ENCODE data around the gene MSI2. TPM values are rescaled to one million over a fixed set of nuclear protein-coding genes. Genes with fewer than 3 reads are reported as not detected.

MSI2 gene
- total RNA-seq, 2 experiments from 2014 or later, result 65.7 to 71.9 TPM

DNA sequence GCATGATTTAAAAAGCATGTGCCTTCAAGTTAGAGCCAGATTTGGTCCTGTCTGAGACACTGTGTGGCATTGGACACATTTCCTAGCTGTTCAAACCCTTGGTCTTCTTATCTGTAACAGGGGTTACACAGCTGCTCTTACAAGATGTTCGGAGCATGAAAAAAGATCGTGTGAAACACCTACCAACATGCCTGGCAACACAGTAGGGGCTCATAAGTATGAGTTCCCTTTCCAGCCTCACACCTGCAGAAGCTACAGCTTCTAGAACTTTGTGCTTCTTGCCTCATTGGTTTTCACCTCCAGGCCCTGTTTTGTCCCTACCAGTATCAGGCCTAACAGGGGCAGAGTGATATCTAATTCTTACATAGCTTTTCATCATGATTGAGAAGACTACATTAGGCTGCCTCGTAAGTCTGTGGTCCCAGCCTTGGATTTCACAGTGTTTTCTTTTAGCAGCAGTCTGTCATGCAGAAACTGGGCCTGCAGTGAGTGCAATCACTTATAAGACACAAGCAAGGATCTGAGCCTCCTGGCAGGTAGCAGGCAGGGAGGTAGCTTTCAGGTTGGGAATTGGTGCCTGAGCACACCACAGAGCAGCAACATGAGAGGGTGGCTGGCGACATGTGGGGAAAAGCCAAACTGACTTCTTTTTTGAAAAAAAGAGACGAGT lies 410.0 kb downstream of the MSI2 start:
- Mint-ChIP-seq H3K27me3 (no peaks in the 10 kb centered on the region), H3K27ac (no peak overlapping the region)
- POLR2A ChIA-PET, result no interaction called here

DNA sequence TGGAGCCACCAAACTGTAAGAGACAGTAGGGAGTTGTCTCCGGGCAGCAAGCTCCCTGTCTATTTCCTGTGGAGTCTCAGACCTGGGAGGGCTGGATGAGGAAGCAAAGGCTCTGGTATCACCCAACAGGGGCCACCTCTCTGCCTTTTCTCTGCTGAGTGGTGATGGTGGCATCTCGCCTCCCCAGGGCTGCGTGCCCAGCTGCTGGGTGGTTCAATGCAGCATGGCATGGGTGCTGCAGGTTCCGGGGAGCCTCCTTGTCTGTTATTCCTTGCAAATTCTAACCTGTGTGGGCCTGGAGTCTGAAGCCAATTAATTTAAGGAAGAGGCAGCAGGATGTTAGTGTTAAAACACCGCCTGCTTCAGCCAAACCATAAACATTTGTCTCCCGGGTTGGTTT lies 410.6 kb downstream of the MSI2 start:
- ChIA-PET POLR2A (no interaction called here), CTCF (interaction anchor here (1.5 kb wide), 1 partner anchor 424 kb away, joined by 4 read pairs; no protein-coding TSS in a partner anchor)
- Mint-ChIP-seq H3K4me3 (no peak overlapping the region), H3K4me1 (ENCODE audit: low read depth) (peaks cover 18% of the 10 kb centered on the region), H3K36me3 (peaks cover 2% of the 10 kb centered on the region), H3K27me3 (no peaks in the 10 kb centered on the region), H3K27ac (no peak overlapping the region), H3K9me3 (no peaks in the 10 kb centered on the region)
- intact Hi-C loops (cut with micrococcal nuclease), result no loop called here
- no peak for DNase-seq

More for the DNA sequence above, 410.0 kb downstream of the MSI2 start:
- no peak for DNase-seq
- Mint-ChIP-seq H3K9me3 (no peaks in the 10 kb centered on the region), H3K4me3 (no peak overlapping the region), H3K36me3 (peaks cover 2% of the 10 kb centered on the region), H3K4me1 (ENCODE audit: low read depth) (peaks cover 13% of the 10 kb centered on the region)
- CTCF ChIA-PET, result interaction anchor here (1.1 to 1.5 kb wide), 2 partner anchors 68 to 423 kb away, joined by 4 to 5 read pairs; no protein-coding TSS in a partner anchor
- intact Hi-C loops (cut with micrococcal nuclease), result no loop called here

DNA sequence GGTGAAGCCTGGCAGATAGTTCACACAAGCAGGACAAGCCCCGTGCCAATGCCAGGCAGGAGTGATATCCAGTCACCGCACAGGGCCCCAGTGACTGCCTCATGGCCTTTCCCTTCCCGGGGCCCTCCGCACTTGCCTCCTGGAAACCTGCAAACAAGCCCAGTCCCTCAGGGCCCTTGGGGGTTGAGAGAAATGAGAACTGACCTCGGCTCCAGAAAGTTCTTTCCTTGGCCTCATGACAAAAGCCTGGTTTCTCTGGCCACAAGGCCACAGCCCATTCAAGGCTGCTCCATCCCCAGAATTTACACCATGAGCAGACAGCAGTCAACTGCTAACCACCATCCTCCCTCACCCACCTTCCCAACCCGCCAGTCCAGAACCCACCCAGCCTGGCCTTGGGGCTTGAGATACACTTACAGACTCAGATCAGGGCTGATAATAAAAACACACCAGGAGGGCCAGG lies 411.2 kb downstream of the MSI2 start:
- ChIA-PET POLR2A (no interaction called here), CTCF (no interaction called here)
- peak; percentile 3 for DNase-seq
- no peaks in the 10 kb centered on the region for H3K9me3 Mint-ChIP-seq
- intact Hi-C loops (cut with micrococcal nuclease), result no loop called here
- no peaks in the 10 kb centered on the region for H3K27me3 Mint-ChIP-seq
- H3K36me3 Mint-ChIP-seq, result peaks cover 2% of the 10 kb centered on the region
- peaks cover 24% of the 10 kb centered on the region for H3K4me1 Mint-ChIP-seq (ENCODE audit: low read depth)
- no peak overlapping the region for H3K4me3 Mint-ChIP-seq
- H3K27ac Mint-ChIP-seq, result no peak overlapping the region

DNA sequence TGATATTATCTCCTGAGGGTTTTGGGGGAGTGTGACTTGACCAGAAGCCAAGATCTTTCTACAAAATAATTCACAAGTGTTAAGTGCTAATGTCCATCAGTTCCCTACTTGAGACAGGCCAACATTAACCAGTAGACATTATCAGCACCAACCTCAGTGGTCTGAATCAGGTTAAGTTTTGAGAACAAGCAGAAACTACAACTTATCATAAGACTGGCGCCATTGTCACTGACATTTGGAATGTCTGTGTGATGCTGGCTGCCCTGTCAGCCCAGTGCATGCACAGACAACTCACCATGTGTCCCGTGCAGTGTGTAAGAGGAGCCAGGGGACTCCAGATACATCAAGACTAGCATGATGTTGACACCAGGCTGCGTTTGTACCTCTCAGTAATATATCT lies 412.0 kb downstream of the MSI2 start:
- intact Hi-C loops (cut with micrococcal nuclease), result no loop called here
- Mint-ChIP-seq H3K4me1 (ENCODE audit: low read depth) (peaks cover 30% of the 10 kb centered on the region), H3K9me3 (no peaks in the 10 kb centered on the region), H3K27ac (no peak overlapping the region), H3K36me3 (peaks cover 2% of the 10 kb centered on the region), H3K4me3 (no peak overlapping the region), H3K27me3 (no peaks in the 10 kb centered on the region)
- ChIA-PET POLR2A (no interaction called here), CTCF (no interaction called here)
- DNase-seq, result no peak

DNA sequence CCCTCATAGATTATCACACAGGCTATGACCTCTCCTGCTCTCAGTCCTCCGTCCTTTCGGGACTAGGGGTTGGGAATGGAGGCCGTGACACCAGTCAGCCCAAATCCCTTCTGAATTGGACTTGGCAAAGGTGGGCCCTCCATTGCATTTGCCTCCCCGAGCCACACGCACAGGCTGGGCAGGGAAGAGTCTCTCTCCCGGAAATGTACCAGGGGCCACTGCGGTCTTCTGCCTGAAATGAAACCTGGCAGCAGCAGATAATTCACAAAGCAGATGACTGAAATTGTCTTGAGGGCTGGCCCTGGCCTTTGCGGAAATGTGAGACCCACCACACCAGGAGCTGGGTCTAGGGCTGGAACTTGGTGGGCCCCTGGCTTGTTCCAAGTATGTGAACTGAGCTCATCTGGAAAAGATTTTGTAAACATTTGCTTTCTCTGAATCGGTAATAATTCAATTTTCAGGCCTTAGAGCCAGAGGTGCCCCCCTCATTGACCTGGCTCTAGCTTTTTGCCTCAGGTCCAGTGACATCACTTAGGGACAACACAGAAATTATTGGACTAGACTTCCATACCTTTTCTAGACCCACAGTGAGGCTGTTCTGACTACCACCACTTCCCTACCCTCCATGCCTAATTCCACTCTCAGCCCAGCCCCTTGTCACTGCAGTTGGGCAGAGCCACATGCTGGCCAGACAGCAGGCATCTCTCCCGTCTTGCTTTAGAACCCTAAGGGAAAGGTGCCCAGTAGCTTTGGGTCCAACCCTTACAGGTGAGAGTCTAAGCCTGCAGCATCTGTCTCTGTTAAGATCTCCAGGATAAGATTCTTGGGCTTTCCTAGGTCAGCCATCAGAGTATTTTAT lies 413.6 kb downstream of the MSI2 start:
- no peak overlapping the region for H3K4me3 Mint-ChIP-seq
- CTCF ChIA-PET, result interaction anchor here (0.9 to 4.8 kb wide), 5 partner anchors 9 to 581 kb away, joined by 3 to 144 read pairs (median 31); no protein-coding TSS in a partner anchor
- POLR2A ChIA-PET, result interaction anchor here (1.5 kb wide), 1 partner anchor 24 kb away, joined by 3 read pairs; no protein-coding TSS in a partner anchor
- H3K4me1 Mint-ChIP-seq (ENCODE audit: low read depth), result peaks cover 30% of the 10 kb centered on the region
- H3K27me3 Mint-ChIP-seq, result no peaks in the 10 kb centered on the region
- intact Hi-C loops (cut with micrococcal nuclease), result loop anchor here (2.0 to 5.0 kb wide), 3 partner anchors 23 to 228 kb away; no protein-coding TSS in a partner anchor
- H3K36me3 Mint-ChIP-seq, result peaks cover 2% of the 10 kb centered on the region
- H3K9me3 Mint-ChIP-seq, result no peaks in the 10 kb centered on the region
- peak overlapping the region; percentile 67 for H3K27ac Mint-ChIP-seq
- no peak for DNase-seq

DNA sequence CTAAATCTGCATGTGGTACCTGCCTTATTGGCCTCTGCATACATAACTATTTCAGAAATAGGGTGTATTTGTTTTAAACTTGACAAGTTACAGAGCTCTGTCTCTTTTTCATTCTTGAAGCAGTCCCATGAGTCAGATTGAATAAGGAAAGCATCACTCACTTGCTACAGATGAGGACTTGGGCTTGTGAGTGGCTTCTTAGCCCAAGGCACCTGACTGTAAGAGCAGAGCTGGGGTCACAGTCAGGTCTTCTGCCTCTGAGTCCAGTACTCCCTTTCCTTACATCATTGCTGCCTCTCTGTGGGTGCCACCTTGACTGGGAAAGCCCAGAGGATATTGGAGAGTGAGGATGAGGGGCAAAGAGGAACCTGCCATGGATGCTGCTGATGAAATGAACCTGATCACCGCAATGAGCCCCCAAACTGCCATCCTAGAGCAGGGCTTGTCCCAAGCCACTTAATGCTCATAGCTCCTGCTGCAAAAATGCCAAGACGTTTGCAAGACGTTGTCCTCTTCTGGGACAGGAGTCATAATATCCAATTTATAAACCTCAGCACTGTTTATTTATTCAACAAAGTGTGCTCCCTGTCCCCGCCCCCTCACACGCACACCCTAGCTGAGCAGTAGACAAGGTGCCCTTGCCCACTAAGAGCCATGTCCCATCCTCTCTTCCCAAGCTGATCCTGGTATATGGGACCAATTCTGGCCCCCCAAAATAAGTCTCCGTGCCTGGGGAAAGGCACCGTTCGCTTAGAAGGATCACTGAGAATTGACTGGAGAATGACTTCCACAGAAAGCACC lies 414.6 kb downstream of the MSI2 start:
- ChIA-PET CTCF (interaction anchor here (0.7 to 4.8 kb wide), 47 partner anchors 10 to 598 kb away, joined by 3 to 144 read pairs (median 4); partner anchors contain the start of gene CCDC182), POLR2A (interaction anchor here (1.5 kb wide), 1 partner anchor 25 kb away, joined by 3 read pairs; no protein-coding TSS in a partner anchor)
- intact Hi-C loops (cut with micrococcal nuclease), result loop anchor here (2.0 to 5.0 kb wide), 3 partner anchors 24 to 229 kb away; no protein-coding TSS in a partner anchor
- no peaks in the 10 kb centered on the region for H3K9me3 Mint-ChIP-seq
- H3K27ac Mint-ChIP-seq, result peak overlapping the region; percentile 67
- H3K36me3 Mint-ChIP-seq, result peaks cover 6% of the 10 kb centered on the region
- H3K4me3 Mint-ChIP-seq, result no peak overlapping the region
- no peaks in the 10 kb centered on the region for H3K27me3 Mint-ChIP-seq
- peaks cover 30% of the 10 kb centered on the region for H3K4me1 Mint-ChIP-seq (ENCODE audit: low read depth)
- peak; percentile 46 for DNase-seq

DNA sequence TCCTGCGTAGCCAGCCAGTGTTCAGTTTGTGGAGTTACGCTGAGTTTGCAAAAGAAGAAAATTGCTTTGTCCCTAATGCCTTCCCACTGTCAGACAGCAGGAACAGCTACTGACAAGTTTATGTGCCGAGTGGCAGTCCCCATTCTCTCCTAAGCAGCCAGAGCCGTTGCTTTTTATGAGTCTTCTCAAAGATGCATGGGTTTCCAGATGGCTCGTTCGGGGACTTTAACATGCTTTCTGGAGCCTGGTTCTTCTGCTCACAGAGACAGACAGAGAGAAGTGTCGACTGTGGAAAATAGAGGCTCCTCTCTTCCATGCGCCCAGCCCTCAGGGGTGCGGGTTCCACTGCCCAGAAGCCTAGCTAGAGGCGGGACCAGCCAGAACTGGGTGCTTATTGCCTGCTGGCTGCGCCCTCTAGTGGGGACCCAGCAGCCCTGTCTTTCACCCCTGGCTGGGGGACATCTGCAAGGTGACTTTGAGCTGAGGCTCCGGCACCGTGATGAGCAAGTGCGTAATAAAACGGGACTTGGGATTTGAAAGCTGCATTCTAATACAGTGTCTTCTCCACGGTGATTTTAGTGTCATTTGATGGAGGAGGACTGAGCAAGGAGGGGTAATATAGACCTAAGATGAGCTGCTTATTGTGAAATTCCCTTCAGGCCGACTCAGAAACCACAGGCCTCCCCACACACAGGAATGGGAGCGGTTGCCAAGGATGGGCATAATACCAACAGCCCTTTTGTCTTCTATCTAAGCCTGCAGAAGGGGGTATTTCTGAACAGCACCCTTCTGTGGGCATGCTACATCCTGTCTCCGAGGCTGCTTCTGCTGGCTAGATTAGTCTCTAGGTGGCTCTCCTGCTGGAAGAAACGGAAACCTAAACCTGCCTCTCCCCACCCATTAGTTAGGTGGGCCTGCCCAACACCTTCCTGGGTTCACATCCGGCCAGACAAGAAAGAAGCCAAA lies 415.6 kb downstream of the MSI2 start:
- Mint-ChIP-seq H3K4me1 (ENCODE audit: low read depth) (peaks cover 30% of the 10 kb centered on the region), H3K27me3 (no peaks in the 10 kb centered on the region), H3K9me3 (no peaks in the 10 kb centered on the region), H3K4me3 (no peak overlapping the region), H3K36me3 (peaks cover 8% of the 10 kb centered on the region), H3K27ac (peak overlapping the region; percentile 57)
- intact Hi-C loops (cut with micrococcal nuclease), result loop anchor here (1.0 to 5.0 kb wide), 5 partner anchors 25 to 429 kb away; no protein-coding TSS in a partner anchor
- ChIA-PET CTCF (interaction anchor here (0.5 to 4.8 kb wide), 65 partner anchors 8 to 616 kb away, joined by 3 to 144 read pairs (median 4); partner anchors contain the start of genes CCDC182 and MSI2), POLR2A (interaction anchor here (1.0 kb wide), 1 partner anchor 65 kb away, joined by 3 read pairs; no protein-coding TSS in a partner anchor)
- peak; percentile 80 for DNase-seq

DNA sequence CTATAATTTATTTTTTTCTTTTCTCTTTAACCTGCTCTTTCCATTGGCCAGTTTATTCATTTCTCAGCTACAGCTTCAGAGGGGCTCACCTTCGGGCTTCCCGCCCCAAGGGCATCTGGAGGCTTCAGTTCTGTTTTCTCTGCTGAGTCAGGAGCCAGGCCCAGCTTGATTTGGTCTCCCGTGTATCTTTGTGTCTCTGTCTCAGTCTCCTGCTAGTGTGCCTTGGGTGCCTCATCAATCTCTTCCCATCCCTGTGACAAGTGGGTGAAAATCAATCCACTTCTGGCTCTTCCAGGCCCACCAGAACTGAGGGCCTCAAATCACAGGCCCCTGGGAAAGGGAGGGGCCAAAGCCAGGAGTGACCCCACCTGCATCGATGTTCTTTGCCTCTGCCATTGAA lies 416.6 kb downstream of the MSI2 start:
- no peak overlapping the region for H3K27ac Mint-ChIP-seq
- no peak for DNase-seq
- H3K4me3 Mint-ChIP-seq, result no peak overlapping the region
- H3K27me3 Mint-ChIP-seq, result no peaks in the 10 kb centered on the region
- no peaks in the 10 kb centered on the region for H3K9me3 Mint-ChIP-seq
- peaks cover 30% of the 10 kb centered on the region for H3K4me1 Mint-ChIP-seq (ENCODE audit: low read depth)
- POLR2A ChIA-PET, result no interaction called here
- H3K36me3 Mint-ChIP-seq, result peaks cover 6% of the 10 kb centered on the region
- CTCF ChIA-PET, result interaction anchor here (0.6 to 4.8 kb wide), 19 partner anchors 9 to 544 kb away, joined by 3 to 144 read pairs (median 7); partner anchors contain the start of gene CCDC182
- intact Hi-C loops (cut with micrococcal nuclease), result loop anchor here (1.0 to 5.0 kb wide), 3 partner anchors 76 to 430 kb away; no protein-coding TSS in a partner anchor

DNA sequence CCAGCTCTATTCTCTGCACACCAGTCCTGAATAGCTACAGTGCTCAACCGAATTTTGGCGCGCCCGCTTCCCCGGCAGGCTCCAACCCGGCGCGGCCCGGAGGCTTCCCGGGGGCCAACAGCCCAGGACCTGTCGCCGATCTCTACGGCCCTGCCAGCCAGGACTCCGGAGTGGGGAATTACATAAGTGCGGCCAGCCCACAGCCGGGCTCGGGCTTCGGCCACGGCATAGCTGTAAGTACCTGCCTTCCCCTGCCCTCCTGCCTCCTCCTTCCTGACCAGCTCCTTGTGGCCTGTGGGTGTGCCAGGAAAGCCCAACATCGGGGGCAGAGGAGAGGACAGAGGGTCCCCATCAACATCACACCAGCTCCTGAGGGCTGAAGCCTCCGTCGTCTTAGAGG lies 418.6 kb downstream of the MSI2 start:
- H3K4me3 Mint-ChIP-seq, result no peak overlapping the region
- no peaks in the 10 kb centered on the region for H3K9me3 Mint-ChIP-seq
- H3K27me3 Mint-ChIP-seq, result no peaks in the 10 kb centered on the region
- H3K27ac Mint-ChIP-seq, result no peak overlapping the region
- H3K36me3 Mint-ChIP-seq, result peaks cover 6% of the 10 kb centered on the region
- ChIA-PET POLR2A (no interaction called here), CTCF (interaction anchor here (0.7 to 1.2 kb wide), 4 partner anchors 76 to 432 kb away, joined by 3 to 4 read pairs (median 4); no protein-coding TSS in a partner anchor)
- peaks cover 30% of the 10 kb centered on the region for H3K4me1 Mint-ChIP-seq (ENCODE audit: low read depth)
- intact Hi-C loops (cut with micrococcal nuclease), result loop anchor here (5.0 kb wide), 1 partner anchor 233 kb away; no protein-coding TSS in a partner anchor
- no peak for DNase-seq

Measured in activated CD4-positive, alpha-beta memory T cell treated with anti-CD3 and anti-CD28 coated beads for 36 hours (primary cell).